ENCODE data around the gene UBE2K. TPM values are rescaled to one million over a fixed set of nuclear protein-coding genes. Genes with fewer than 3 reads are reported as not detected.
"Not testable (repeated sequence)": the region's sequence is repeated elsewhere in the genome, so short reads cannot be mapped to it uniquely, and the experiment has no call there.

The UBE2K gene
- total RNA-seq, 1 donor from 2014 or later, result 68.7 TPM

DNA sequence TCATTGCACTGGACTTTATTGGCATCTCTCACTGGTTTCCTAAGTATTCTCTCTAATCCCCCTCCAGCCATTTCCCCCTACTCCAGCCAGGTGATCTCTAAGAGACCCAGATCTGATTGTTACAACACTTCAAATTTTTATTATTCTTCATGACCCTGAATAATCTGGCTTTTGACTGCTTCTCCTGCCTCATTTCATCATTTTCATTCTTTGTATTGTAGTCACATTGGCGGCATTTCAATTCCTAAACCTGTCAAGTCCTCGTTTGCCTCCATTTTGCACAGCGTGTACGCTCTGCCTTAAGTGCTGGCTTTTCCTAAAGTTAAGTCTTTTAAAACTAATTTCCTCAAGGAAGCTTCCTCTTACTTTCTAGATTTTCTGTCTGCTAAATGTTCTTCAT, 31.6 kb downstream of the UBE2K start:
- no peaks in the 10 kb centered on the region for H3K9me3 Mint-ChIP-seq
- peaks cover 6% of the 10 kb centered on the region for H3K4me1 Mint-ChIP-seq
- no peak overlapping the region for H3K4me3 Mint-ChIP-seq
- TF ChIP-seq, protein P1, sequence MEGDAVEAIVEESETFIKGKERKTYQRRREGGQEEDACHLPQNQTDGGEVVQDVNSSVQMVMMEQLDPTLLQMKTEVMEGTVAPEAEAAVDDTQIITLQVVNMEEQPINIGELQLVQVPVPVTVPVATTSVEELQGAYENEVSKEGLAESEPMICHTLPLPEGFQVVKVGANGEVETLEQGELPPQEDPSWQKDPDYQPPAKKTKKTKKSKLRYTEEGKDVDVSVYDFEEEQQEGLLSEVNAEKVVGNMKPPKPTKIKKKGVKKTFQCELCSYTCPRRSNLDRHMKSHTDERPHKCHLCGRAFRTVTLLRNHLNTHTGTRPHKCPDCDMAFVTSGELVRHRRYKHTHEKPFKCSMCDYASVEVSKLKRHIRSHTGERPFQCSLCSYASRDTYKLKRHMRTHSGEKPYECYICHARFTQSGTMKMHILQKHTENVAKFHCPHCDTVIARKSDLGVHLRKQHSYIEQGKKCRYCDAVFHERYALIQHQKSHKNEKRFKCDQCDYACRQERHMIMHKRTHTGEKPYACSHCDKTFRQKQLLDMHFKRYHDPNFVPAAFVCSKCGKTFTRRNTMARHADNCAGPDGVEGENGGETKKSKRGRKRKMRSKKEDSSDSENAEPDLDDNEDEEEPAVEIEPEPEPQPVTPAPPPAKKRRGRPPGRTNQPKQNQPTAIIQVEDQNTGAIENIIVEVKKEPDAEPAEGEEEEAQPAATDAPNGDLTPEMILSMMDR (IDR thresholded peaks at IDR 0.05; ENCODE audit: unreplicated experiment), result no peak
- no peaks in the 10 kb centered on the region for H3K27me3 Mint-ChIP-seq (ENCODE audit: low read depth)
- peaks cover 14% of the 10 kb centered on the region for H3K36me3 Mint-ChIP-seq
- peak overlapping the region; percentile 76 for H3K27ac Mint-ChIP-seq
- no peak for DNase-seq (ENCODE audit: low spot score in 2 of 2, unreplicated experiment in 2 of 2)

DNA sequence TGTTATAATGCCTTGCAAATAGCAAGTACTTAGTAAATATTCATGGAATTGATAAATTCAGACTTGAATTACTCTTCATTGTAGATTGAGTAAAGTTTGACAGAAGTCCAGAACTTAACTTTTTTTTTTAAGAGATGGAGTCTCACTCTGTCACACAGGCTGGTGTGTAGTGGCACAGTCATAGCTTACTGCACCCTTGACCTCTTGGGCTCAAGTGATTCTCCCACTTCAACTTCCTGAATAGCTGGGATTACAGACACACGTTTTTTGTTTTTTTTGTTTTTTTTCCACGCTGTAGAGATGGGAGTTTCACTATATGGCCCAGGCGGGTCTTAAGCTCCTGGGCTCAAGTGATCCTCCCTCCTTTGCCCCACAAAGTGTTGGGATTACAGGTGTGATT, 32.1 kb downstream of the UBE2K start:
- DNase-seq (ENCODE audit: low spot score in 2 of 2, unreplicated experiment in 2 of 2), result no peak
- Mint-ChIP-seq H3K27me3 (ENCODE audit: low read depth) (no peaks in the 10 kb centered on the region), H3K36me3 (peaks cover 13% of the 10 kb centered on the region), H3K4me1 (peaks cover 6% of the 10 kb centered on the region), H3K9me3 (no peaks in the 10 kb centered on the region), H3K27ac (no peak overlapping the region), H3K4me3 (no peak overlapping the region)
- TF ChIP-seq, protein P1 (IDR thresholded peaks at IDR 0.05; ENCODE audit: unreplicated experiment), result no peak

DNA sequence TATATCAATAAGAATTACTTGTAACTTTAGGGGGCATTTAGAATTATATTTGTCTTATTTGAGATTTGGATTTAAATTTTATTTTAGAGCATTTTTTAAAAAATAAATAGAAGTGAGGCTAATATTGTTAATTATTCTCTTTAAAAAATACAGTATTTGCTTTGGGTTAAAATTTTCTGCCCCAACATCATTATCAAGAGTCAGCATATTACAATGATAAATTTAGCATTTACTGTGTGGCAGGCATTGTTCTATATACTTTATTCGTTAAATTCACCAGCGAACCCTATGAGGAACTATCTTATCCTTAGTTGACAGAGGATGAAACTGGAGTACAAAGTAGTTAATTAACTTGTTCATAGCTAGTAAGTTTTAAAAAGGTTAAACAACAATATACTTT, 34.0 kb downstream of the UBE2K start:
- H3K36me3 Mint-ChIP-seq, result peaks cover 5% of the 10 kb centered on the region
- no peaks in the 10 kb centered on the region for H3K27me3 Mint-ChIP-seq (ENCODE audit: low read depth)
- H3K4me1 Mint-ChIP-seq, result peaks cover 6% of the 10 kb centered on the region
- no peaks in the 10 kb centered on the region for H3K9me3 Mint-ChIP-seq
- DNase-seq (ENCODE audit: low spot score in 2 of 2, unreplicated experiment in 2 of 2), result no peak
- TF ChIP-seq, protein P1 (IDR thresholded peaks at IDR 0.05; ENCODE audit: unreplicated experiment), result no peak
- no peak overlapping the region for H3K4me3 Mint-ChIP-seq
- no peak overlapping the region for H3K27ac Mint-ChIP-seq

- peaks cover 6% of the 10 kb centered on the region for H3K4me1 Mint-ChIP-seq
- H3K27ac Mint-ChIP-seq, result peak overlapping the region; percentile 59
- H3K4me3 Mint-ChIP-seq, result no peak overlapping the region
- H3K27me3 Mint-ChIP-seq (ENCODE audit: low read depth), result no peaks in the 10 kb centered on the region
- H3K36me3 Mint-ChIP-seq, result peaks cover 4% of the 10 kb centered on the region
- H3K9me3 Mint-ChIP-seq, result no peaks in the 10 kb centered on the region
- TF ChIP-seq, protein P1 (IDR thresholded peaks at IDR 0.05; ENCODE audit: unreplicated experiment), result no peak
- DNase-seq (ENCODE audit: low spot score in 2 of 2, unreplicated experiment in 2 of 2), result no peak
Measured at GRCh38 chr4:39732728-39733127, 34.8 kb downstream of the UBE2K start.

- H3K27me3 Mint-ChIP-seq (ENCODE audit: low read depth); H3K27ac Mint-ChIP-seq; H3K9me3 Mint-ChIP-seq; H3K4me1 Mint-ChIP-seq; H3K4me3 Mint-ChIP-seq; DNase-seq (ENCODE audit: low spot score in 2 of 2, unreplicated experiment in 2 of 2); H3K36me3 Mint-ChIP-seq: not testable (repeated sequence)
Measured at GRCh38 chr4:39739591-39739990, 41.7 kb downstream of the UBE2K start.

DNA sequence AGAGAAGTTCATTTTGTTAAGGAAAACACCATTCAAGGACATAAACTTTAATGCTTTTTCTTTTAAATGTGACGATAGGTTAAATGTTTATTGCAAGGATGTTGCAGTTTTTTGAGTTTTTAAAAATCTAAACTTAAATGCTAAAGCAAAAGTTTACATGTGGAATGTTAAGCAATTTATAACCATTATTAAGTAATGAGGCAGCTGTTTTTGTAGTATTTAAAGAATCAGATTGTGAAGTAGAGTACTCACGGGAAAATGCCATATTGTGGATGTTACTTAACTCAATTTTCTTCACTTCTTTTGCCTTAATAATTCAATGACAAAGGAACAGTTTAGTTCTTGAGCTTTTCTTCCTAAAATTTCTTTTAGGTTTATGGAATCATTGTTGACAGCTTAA, 43.5 kb downstream of the UBE2K start:
- Mint-ChIP-seq H3K4me3 (no peak overlapping the region), H3K36me3 (peaks cover 13% of the 10 kb centered on the region), H3K4me1 (no peaks in the 10 kb centered on the region), H3K27me3 (ENCODE audit: low read depth) (no peaks in the 10 kb centered on the region), H3K27ac (no peak overlapping the region), H3K9me3 (no peaks in the 10 kb centered on the region)
- DNase-seq (ENCODE audit: low spot score in 2 of 2, unreplicated experiment in 2 of 2), result no peak
- TF ChIP-seq, protein P1 (IDR thresholded peaks at IDR 0.05; ENCODE audit: unreplicated experiment), result no peak
